ENCODE measurements around the gene MIEF2.
"Not testable (repeated sequence)": the region's sequence is repeated elsewhere in the genome, so short reads cannot be mapped to it uniquely, and the experiment has no call there.

MIEF2 gene

DNA sequence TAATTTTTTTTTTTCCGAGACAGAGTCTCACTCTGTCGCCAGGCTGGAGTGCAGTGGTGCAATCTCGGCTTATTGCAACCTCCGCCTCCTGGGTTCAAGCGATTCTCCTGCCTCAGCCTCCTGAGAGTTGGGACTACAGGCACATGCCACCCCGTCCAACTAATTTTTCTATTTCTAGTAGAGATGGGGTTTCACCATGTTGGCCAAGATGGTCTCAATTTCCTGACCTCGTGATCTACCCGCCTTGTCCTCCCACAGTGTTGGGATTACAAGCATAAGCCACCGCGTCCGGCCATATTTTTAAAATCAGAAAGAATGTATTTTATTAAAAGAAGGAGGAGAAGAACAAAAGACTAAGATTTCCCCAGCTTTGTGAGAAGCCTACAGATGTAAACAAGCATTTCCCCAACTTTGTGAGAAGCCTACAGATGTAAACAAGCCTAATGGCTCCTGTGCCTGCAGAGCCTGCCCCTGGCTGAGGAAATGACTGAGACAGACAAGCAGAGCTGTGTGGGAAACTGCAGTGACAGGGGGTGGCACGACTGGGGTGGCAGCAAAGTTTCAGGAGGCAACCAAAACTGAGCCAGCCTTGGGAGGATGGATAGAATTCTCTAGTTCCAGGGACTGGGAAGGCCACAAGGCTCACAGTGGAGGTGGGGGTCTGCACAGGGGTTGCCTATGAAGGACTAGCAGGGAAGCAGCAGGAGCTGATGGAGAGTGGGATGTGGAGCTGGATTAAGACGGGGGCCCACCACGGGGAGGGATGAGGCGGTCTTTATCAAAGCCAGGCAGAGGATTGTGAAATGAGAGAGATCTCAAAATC lies 31.5 kb downstream of the MIEF2 start:
- no peak overlapping the region for H3K9ac ChIP-seq (ENCODE audit: low read length)

GRCh38 chr17:18298061-18298460 lies 37.6 kb downstream of the MIEF2 start:
- not testable (repeated sequence) for H3K27me3 ChIP-seq (ENCODE audit: insufficient read depth, low read length); H3K9me2 ChIP-seq (ENCODE audit: low read depth, low read length); H3K4me2 ChIP-seq (ENCODE audit: low read length); H3K79me2 ChIP-seq (ENCODE audit: insufficient read depth, low read length); H3K9ac ChIP-seq (ENCODE audit: low read length); H4K20me1 ChIP-seq (ENCODE audit: insufficient read depth, low read length); H3K27ac ChIP-seq (ENCODE audit: low read depth, low read length, poor library complexity, severe bottlenecking); H2AFZ ChIP-seq (ENCODE audit: low read length); H3K4me1 ChIP-seq (ENCODE audit: insufficient read depth, low read length, severe bottlenecking); H3K9me3 ChIP-seq (ENCODE audit: low read length); H3K4me3 ChIP-seq (ENCODE audit: low read depth, low read length, poor library complexity, severe bottlenecking); H3F3A ChIP-seq (ENCODE audit: insufficient read depth, low read length)
- H3K36me3 ChIP-seq (ENCODE audit: insufficient read depth, low read length), result peaks cover 66% of the 10 kb centered on the region

More for the DNA sequence above, 31.5 kb downstream of the MIEF2 start:
- H3F3A ChIP-seq (ENCODE audit: insufficient read depth, low read length), result no peaks in the 10 kb centered on the region
- H3K4me1 ChIP-seq (ENCODE audit: insufficient read depth, low read length, severe bottlenecking), result no peaks in the 10 kb centered on the region
- no peaks in the 10 kb centered on the region for H3K27me3 ChIP-seq (ENCODE audit: insufficient read depth, low read length)
- H3K9me3 ChIP-seq (ENCODE audit: low read length), result no peaks in the 10 kb centered on the region
- H3K27ac ChIP-seq (ENCODE audit: low read depth, low read length, poor library complexity, severe bottlenecking), result no peak overlapping the region
- H4K20me1 ChIP-seq (ENCODE audit: insufficient read depth, low read length), result no peaks in the 10 kb centered on the region
- no peak for TF ChIP-seq EZH2 (IDR thresholded peaks at IDR 0.05; ENCODE audit: borderline replicate concordance, low read length)
- H2AFZ ChIP-seq (ENCODE audit: low read length), result no peak overlapping the region
- H3K79me2 ChIP-seq (ENCODE audit: insufficient read depth, low read length), result no peaks in the 10 kb centered on the region
- no peak overlapping the region for H3K4me3 ChIP-seq (ENCODE audit: low read depth, low read length, poor library complexity, severe bottlenecking)
- no peaks in the 10 kb centered on the region for H3K9me2 ChIP-seq (ENCODE audit: low read depth, low read length)
- no peak overlapping the region for H3K4me2 ChIP-seq (ENCODE audit: low read length)
- H3K36me3 ChIP-seq (ENCODE audit: insufficient read depth, low read length), result peaks cover 79% of the 10 kb centered on the region

DNA sequence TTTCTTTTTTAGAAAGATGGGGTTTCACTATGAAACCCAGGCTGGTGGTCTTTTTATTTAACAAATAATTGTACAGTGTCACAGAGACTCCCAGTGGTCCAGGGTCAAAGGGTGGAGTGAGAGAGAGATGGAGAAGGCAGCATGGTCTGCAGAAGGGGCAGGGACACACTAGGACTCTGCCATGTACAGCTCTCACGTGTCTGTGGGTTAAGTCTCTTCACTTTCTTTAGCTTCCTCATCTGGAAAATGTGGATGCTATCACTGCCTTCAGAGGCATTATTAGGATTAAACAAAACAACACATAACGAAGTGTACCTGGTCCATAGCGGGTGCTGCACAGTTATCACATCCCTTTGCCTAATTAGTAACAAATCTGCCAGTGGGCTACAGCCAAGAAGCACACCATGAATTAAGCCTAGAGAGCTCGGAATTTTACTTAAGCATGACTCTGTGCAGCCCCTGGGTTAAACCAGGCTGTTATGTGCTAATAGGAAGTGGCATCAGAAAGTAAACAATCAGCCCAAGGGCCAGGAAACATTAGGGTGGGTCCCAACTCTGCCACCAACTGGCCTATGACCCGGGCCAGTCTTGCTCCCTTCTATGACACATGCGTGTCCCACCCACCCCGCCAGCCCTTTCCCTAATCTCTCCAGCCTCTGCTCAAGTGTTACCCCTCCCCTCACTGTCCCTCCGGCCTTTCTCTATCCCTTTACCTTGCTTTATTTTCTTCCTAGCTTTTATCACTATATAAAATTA lies 40.4 kb downstream of the MIEF2 start:
- Histone ChIP-seq H2AFZ (ENCODE audit: low read length) (no peak overlapping the region), H3K27me3 (ENCODE audit: insufficient read depth, low read length) (no peaks in the 10 kb centered on the region), H3K9ac (ENCODE audit: low read length) (no peak overlapping the region), H3K27ac (ENCODE audit: low read depth, low read length, poor library complexity, severe bottlenecking) (no peak overlapping the region), H3K4me2 (ENCODE audit: low read length) (no peak overlapping the region), H3K9me3 (ENCODE audit: low read length) (no peaks in the 10 kb centered on the region), H4K20me1 (ENCODE audit: insufficient read depth, low read length) (no peaks in the 10 kb centered on the region), H3K4me1 (ENCODE audit: insufficient read depth, low read length, severe bottlenecking) (no peaks in the 10 kb centered on the region), H3F3A (ENCODE audit: insufficient read depth, low read length) (no peaks in the 10 kb centered on the region), H3K36me3 (ENCODE audit: insufficient read depth, low read length) (peaks cover 69% of the 10 kb centered on the region), H3K9me2 (ENCODE audit: low read depth, low read length) (no peaks in the 10 kb centered on the region), H3K4me3 (ENCODE audit: low read depth, low read length, poor library complexity, severe bottlenecking) (no peak overlapping the region), H3K79me2 (ENCODE audit: insufficient read depth, low read length) (no peaks in the 10 kb centered on the region)
- TF ChIP-seq, protein P1, sequence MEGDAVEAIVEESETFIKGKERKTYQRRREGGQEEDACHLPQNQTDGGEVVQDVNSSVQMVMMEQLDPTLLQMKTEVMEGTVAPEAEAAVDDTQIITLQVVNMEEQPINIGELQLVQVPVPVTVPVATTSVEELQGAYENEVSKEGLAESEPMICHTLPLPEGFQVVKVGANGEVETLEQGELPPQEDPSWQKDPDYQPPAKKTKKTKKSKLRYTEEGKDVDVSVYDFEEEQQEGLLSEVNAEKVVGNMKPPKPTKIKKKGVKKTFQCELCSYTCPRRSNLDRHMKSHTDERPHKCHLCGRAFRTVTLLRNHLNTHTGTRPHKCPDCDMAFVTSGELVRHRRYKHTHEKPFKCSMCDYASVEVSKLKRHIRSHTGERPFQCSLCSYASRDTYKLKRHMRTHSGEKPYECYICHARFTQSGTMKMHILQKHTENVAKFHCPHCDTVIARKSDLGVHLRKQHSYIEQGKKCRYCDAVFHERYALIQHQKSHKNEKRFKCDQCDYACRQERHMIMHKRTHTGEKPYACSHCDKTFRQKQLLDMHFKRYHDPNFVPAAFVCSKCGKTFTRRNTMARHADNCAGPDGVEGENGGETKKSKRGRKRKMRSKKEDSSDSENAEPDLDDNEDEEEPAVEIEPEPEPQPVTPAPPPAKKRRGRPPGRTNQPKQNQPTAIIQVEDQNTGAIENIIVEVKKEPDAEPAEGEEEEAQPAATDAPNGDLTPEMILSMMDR (IDR thresholded peaks at IDR 0.05; ENCODE audit: low read length), result no peak
- TF ChIP-seq EZH2 (IDR thresholded peaks at IDR 0.05; ENCODE audit: borderline replicate concordance, low read length), result no peak

- H3K9me3 ChIP-seq (ENCODE audit: low read length); H3K4me1 ChIP-seq (ENCODE audit: insufficient read depth, low read length, severe bottlenecking); H2AFZ ChIP-seq (ENCODE audit: low read length); H3F3A ChIP-seq (ENCODE audit: insufficient read depth, low read length); H3K27me3 ChIP-seq (ENCODE audit: insufficient read depth, low read length); H4K20me1 ChIP-seq (ENCODE audit: insufficient read depth, low read length); H3K27ac ChIP-seq (ENCODE audit: low read depth, low read length, poor library complexity, severe bottlenecking); H3K9ac ChIP-seq (ENCODE audit: low read length); H3K4me2 ChIP-seq (ENCODE audit: low read length); H3K79me2 ChIP-seq (ENCODE audit: insufficient read depth, low read length); H3K4me3 ChIP-seq (ENCODE audit: low read depth, low read length, poor library complexity, severe bottlenecking); H3K9me2 ChIP-seq (ENCODE audit: low read depth, low read length): not testable (repeated sequence)
- H3K36me3 ChIP-seq (ENCODE audit: insufficient read depth, low read length), result peaks cover 82% of the 10 kb centered on the region
Observed at GRCh38 chr17:18303206-18303605, 42.7 kb downstream of the MIEF2 start.

Measured in OCI-LY1 (cell line).